ENCODE results near the gene RNF207.
"Not testable (repeated sequence)": the region's sequence is repeated elsewhere in the genome, so short reads cannot be mapped to it uniquely, and the experiment has no call there.

Gene RNF207

GRCh38 chr1:6200188-6200809, 5.6 kb upstream of the RNF207 start:
- TF ChIP-seq ZNF274 (IDR thresholded peaks at IDR 0.05; ENCODE audit: low read depth, low read length), result no peak
- H3K4me3 ChIP-seq (ENCODE audit: low read length), result peak overlapping the region; percentile 55; the same call in 1 of the 2 replicates

GRCh38 chr1:6202256-6202655, 3.7 kb upstream of the RNF207 start:
- no peak overlapping the region for H3K4me3 ChIP-seq (ENCODE audit: low read length)
- no peak for TF ChIP-seq ZNF274 (IDR thresholded peaks at IDR 0.05; ENCODE audit: low read depth, low read length)

- no peak for TF ChIP-seq ZNF274 (IDR thresholded peaks at IDR 0.05; ENCODE audit: low read depth, low read length)
- H3K4me3 ChIP-seq (ENCODE audit: low read length), result peak overlapping the region; percentile 64; the same call in 1 of the 2 replicates
Observed at GRCh38 chr1:6206520-6206855, 569 bp downstream of the RNF207 start.

GRCh38 chr1:6207075-6207885, 1.4 kb downstream of the RNF207 start:
- H3K4me3 ChIP-seq (ENCODE audit: low read length), result peak overlapping the region; percentile 64; the same call in 1 of the 2 replicates
- TF ChIP-seq ZNF274 (IDR thresholded peaks at IDR 0.05; ENCODE audit: low read depth, low read length), result no peak

GRCh38 chr1:6207921-6208320, 2.0 kb downstream of the RNF207 start:
- TF ChIP-seq ZNF274 (IDR thresholded peaks at IDR 0.05; ENCODE audit: low read depth, low read length), result no peak
- no peak overlapping the region for H3K4me3 ChIP-seq (ENCODE audit: low read length)

GRCh38 chr1:6208723-6209660, 3.1 kb downstream of the RNF207 start:
- no peak overlapping the region; the same call in 1 of the 2 replicates for H3K4me3 ChIP-seq (ENCODE audit: low read length)
- no peak for TF ChIP-seq ZNF274 (IDR thresholded peaks at IDR 0.05; ENCODE audit: low read depth, low read length)

- no peak for TF ChIP-seq ZNF274 (IDR thresholded peaks at IDR 0.05; ENCODE audit: low read depth, low read length)
- no peak overlapping the region for H3K4me3 ChIP-seq (ENCODE audit: low read length)
Observed at GRCh38 chr1:6209661-6210580, 4.0 kb downstream of the RNF207 start.

GRCh38 chr1:6210591-6211355, 4.9 kb downstream of the RNF207 start:
- no peak overlapping the region for H3K4me3 ChIP-seq (ENCODE audit: low read length)
- TF ChIP-seq ZNF274 (IDR thresholded peaks at IDR 0.05; ENCODE audit: low read depth, low read length), result no peak

GRCh38 chr1:6211731-6212130, 5.8 kb downstream of the RNF207 start:
- H3K4me3 ChIP-seq (ENCODE audit: low read length), result no peak overlapping the region
- TF ChIP-seq ZNF274 (IDR thresholded peaks at IDR 0.05; ENCODE audit: low read depth, low read length), result no peak

GRCh38 chr1:6212193-6212959, 6.5 kb downstream of the RNF207 start:
- TF ChIP-seq ZNF274 (IDR thresholded peaks at IDR 0.05; ENCODE audit: low read depth, low read length), result no peak
- H3K4me3 ChIP-seq (ENCODE audit: low read length), result no peak overlapping the region

GRCh38 chr1:6218375-6219164, 12.7 kb downstream of the RNF207 start:
- no peak overlapping the region for H3K4me3 ChIP-seq (ENCODE audit: low read length)
- no peak for TF ChIP-seq ZNF274 (IDR thresholded peaks at IDR 0.05; ENCODE audit: low read depth, low read length)

- H3K4me3 ChIP-seq (ENCODE audit: low read length), result not testable (repeated sequence)
Observed at GRCh38 chr1:6219641-6220040, 13.7 kb downstream of the RNF207 start.
